IPS-18a (cell line): Measurements from ENCODE around the gene IRF8.
"Not testable (repeated sequence)": the region's sequence is repeated elsewhere in the genome, so short reads cannot be mapped to it uniquely, and the experiment has no call there.

ENCODE experiments used
- H3K27ac ChIP-seq: one replicate; pipeline ENCODE4 v1.5.1; 2013; ENCODE audit warnings: low read length
- H3K27me3 ChIP-seq: one replicate; pipeline ENCODE4 v1.6.1; 2013; ENCODE audit warnings: mild to moderate bottlenecking, low read length; ENCODE audit not compliant: control insufficient read depth, insufficient read depth
- H3K36me3 ChIP-seq: one replicate; pipeline ENCODE4 v1.6.1; 2013; ENCODE audit warnings: low read depth, low read length; ENCODE audit not compliant: control insufficient read depth
- H3K4me1 ChIP-seq: one replicate; pipeline ENCODE4 v1.6.1; 2013; ENCODE audit warnings: low read depth, low read length; ENCODE audit not compliant: control insufficient read depth
- H3K4me3 ChIP-seq: one replicate; pipeline ENCODE4 v1.5.1; 2013; ENCODE audit warnings: low read length
- H3K9ac ChIP-seq: one replicate; pipeline ENCODE4 v1.6.1; 2013; ENCODE audit warnings: mild to moderate bottlenecking, low read length, moderate library complexity
- H3K9me3 ChIP-seq: one replicate; pipeline ENCODE4 v1.6.1; 2013; ENCODE audit warnings: low read depth, low read length; ENCODE audit not compliant: control insufficient read depth

IRF8 gene

DNA sequence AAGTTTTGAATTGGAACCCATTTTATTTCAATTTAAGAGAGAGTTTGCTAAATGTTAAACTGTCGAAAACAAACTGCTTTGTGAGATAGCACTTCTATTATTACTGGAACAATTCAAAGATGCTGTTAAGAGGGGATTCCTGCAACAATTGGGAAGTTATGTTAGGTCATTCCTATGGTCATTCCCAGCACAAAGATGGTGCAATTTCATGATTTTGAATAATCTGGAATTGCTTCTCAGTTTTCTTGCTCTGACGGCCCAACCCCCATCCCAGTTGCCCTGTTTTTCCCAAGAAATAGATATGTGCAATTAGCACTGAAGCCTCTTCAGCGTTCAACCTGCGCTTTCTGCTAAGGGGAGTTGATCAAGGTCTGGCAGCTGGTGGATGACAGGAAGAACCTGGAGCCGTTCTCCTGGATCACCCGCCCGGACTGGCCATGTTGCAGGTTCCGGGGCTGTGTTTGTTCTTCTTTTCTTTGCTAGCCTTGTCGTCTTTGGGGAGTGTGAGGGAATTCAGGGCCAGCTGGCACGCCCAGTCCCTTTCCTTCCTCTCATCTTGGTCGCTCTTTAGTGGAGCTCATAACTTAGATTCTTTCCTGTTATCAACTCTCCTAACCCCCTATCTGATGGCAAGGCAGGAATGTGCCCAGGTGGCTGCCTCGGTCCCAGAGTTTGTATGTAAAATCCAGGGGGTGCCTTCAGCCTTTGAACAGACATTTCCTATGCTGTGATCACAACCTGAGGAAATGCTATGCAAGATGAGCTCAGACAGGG lies 29.0 kb upstream of the IRF8 start:
- H3K9me3 ChIP-seq, result no peaks in the 10 kb centered on the region
- no peaks in the 10 kb centered on the region for H3K36me3 ChIP-seq
- no peak overlapping the region for H3K27ac ChIP-seq
- H3K4me3 ChIP-seq, result no peak overlapping the region
- H3K9ac ChIP-seq, result no peak overlapping the region
- H3K4me1 ChIP-seq, result peaks cover 15% of the 10 kb centered on the region
- no peaks in the 10 kb centered on the region for H3K27me3 ChIP-seq

DNA sequence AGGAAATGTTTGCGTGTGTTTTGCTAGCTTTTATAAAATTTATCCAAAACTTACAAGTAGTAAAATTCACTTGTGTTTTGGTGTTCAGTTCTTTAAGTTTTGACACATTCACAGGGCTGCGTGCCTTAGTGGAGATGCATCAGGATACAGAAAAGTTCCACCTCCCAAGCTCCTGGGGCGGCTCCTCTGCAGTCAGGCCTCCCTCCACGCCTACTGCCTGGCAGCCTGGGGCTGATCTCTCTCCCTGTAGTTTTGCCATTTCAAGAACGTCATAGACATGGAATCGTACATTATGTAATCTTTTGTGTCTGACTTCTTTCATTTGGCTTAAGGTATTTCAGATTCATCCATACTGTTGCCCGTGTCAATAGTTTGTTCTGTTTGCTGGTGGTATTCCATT lies 27.2 kb upstream of the IRF8 start:
- H3K9me3 ChIP-seq, result no peaks in the 10 kb centered on the region
- no peak overlapping the region for H3K27ac ChIP-seq
- H3K27me3 ChIP-seq, result no peaks in the 10 kb centered on the region
- no peak overlapping the region for H3K4me3 ChIP-seq
- H3K9ac ChIP-seq, result no peak overlapping the region
- no peaks in the 10 kb centered on the region for H3K36me3 ChIP-seq
- peaks cover 15% of the 10 kb centered on the region for H3K4me1 ChIP-seq

DNA sequence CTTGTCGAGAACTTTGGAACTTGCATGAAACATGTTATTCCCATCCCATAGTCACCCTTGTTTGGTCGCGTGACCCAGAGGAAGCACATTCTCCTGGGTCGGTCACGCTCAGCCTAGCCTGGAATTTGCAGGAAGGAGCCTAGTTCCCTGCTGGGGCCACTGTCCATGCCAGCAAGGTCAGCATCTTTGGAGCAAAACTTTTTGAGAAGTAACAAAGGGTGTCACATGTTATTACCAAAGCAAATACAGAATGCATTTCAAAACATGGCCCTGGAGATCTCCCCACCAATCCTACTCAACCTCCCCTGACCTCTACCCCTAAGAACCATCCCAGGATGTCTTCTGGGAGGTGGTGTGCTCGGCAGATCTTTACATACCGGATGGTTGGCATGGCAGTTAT lies 26.2 kb upstream of the IRF8 start:
- Histone ChIP-seq H3K36me3 (no peaks in the 10 kb centered on the region), H3K27me3 (no peaks in the 10 kb centered on the region), H3K4me1 (peaks cover 15% of the 10 kb centered on the region), H3K9me3 (no peaks in the 10 kb centered on the region), H3K27ac (no peak overlapping the region), H3K9ac (no peak overlapping the region), H3K4me3 (no peak overlapping the region)

DNA sequence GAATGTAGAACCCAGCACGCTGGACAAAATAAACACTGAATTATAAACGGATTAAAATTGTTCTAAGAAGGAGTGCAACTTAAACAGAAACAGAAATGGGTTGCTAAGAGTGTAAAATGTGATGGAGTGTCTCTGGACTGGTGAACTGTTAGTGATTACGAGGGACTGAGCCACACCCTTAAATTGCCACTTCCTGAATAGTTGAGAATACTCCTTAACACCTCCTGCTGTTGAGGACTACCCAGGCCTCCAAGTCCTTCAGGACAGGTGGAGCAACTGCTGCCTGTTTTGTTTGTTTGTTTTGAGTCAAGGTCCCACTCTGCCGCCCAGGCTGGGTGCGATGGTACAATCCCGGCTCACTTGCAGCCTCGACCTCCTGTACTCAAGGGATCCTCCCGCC lies 25.8 kb upstream of the IRF8 start:
- Histone ChIP-seq H3K9ac (no peak overlapping the region), H3K4me1 (peaks cover 15% of the 10 kb centered on the region), H3K27me3 (no peaks in the 10 kb centered on the region), H3K27ac (no peak overlapping the region), H3K9me3 (no peaks in the 10 kb centered on the region), H3K36me3 (no peaks in the 10 kb centered on the region), H3K4me3 (no peak overlapping the region)

DNA sequence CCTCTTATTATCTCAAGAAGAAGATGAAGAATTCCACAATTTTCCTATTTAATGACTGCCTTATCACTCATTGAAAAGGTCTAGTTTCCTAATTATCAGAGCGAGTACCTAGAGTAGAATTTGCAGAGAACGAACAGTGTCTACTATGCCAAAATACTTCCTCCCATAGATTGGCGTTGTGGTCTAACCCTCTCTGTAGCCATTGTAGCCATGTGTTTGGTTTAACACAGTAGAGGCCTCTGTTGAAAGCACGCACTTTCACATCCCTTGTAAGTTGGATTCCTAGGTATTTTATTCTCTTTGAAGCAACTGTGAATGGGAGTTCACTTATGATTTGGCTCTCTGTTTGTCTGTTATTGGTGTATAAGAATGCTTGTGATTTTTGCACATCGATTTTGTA lies 24.9 kb upstream of the IRF8 start:
- not testable (repeated sequence) for H3K36me3 ChIP-seq, H3K9me3 ChIP-seq, H3K4me3 ChIP-seq, H3K9ac ChIP-seq, H3K27ac ChIP-seq, H3K27me3 ChIP-seq
- peaks cover 15% of the 10 kb centered on the region for H3K4me1 ChIP-seq

DNA sequence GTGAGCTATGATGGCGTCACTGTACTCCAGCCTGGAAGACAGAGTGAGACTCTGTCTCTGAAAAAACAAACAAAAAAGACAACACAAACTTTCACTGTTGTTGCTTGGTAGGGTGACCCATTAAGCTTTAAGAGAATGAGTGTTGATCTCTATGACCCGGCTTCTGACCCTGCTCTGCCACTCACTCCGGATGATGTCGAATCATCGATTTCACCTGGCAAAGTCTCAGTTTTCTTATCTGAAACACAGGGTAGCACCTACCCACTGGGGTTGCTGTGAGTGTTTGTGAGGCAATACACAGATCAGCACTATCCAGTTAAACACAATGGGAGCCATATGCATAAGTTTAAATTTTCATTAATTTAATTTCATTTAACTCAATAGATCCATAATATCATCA lies 20.6 kb upstream of the IRF8 start:
- H3K27ac ChIP-seq, result no peak overlapping the region
- H3K27me3 ChIP-seq, result no peaks in the 10 kb centered on the region
- no peaks in the 10 kb centered on the region for H3K9me3 ChIP-seq
- H3K36me3 ChIP-seq, result no peaks in the 10 kb centered on the region
- no peak overlapping the region for H3K9ac ChIP-seq
- no peak overlapping the region for H3K4me3 ChIP-seq
- H3K4me1 ChIP-seq, result no peaks in the 10 kb centered on the region

DNA sequence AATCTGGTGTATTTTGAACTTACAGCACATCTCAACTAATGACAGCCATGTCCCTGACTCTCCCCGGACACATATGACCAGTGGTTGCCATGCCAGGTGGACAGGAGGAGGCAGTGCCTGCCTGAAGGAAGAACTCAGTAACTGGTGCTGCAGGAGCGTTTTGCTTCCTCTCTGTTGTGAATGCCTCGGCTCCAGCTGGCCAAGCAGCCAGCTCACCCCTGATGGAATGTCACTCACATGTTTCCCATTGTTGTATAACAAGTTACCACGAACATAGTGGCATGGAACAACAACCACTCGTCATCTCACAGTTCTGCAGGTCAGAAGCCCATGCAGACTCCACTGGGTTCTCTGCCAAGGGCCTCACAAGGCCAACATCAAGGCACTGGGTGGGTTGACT lies 20.1 kb upstream of the IRF8 start:
- H3K27me3 ChIP-seq, result no peaks in the 10 kb centered on the region
- no peak overlapping the region for H3K9ac ChIP-seq
- H3K27ac ChIP-seq, result no peak overlapping the region
- H3K4me3 ChIP-seq, result no peak overlapping the region
- H3K36me3 ChIP-seq, result no peaks in the 10 kb centered on the region
- H3K4me1 ChIP-seq, result no peaks in the 10 kb centered on the region
- H3K9me3 ChIP-seq, result no peaks in the 10 kb centered on the region

DNA sequence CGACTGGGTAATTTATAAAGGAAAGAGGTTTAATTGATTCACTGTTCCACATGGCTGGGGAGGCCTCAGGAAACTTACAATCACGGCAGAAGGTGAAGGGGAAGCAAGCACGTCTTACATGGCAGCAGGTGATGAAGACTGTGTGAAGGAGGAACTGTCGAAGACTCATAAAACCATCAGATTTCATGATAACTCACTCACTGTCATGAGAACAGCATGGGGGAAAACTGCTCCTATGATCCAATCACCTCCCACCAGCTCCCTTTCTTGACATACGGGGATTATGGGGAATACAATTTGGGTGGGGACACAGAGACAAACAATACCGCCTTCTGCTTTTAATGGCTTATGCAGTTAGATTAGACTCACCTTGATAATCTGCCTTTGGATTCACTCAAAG lies 19.4 kb upstream of the IRF8 start:
- Histone ChIP-seq H3K9ac (no peak overlapping the region), H3K27ac (no peak overlapping the region), H3K36me3 (no peaks in the 10 kb centered on the region), H3K4me1 (no peaks in the 10 kb centered on the region), H3K4me3 (no peak overlapping the region), H3K9me3 (no peaks in the 10 kb centered on the region), H3K27me3 (no peaks in the 10 kb centered on the region)

DNA sequence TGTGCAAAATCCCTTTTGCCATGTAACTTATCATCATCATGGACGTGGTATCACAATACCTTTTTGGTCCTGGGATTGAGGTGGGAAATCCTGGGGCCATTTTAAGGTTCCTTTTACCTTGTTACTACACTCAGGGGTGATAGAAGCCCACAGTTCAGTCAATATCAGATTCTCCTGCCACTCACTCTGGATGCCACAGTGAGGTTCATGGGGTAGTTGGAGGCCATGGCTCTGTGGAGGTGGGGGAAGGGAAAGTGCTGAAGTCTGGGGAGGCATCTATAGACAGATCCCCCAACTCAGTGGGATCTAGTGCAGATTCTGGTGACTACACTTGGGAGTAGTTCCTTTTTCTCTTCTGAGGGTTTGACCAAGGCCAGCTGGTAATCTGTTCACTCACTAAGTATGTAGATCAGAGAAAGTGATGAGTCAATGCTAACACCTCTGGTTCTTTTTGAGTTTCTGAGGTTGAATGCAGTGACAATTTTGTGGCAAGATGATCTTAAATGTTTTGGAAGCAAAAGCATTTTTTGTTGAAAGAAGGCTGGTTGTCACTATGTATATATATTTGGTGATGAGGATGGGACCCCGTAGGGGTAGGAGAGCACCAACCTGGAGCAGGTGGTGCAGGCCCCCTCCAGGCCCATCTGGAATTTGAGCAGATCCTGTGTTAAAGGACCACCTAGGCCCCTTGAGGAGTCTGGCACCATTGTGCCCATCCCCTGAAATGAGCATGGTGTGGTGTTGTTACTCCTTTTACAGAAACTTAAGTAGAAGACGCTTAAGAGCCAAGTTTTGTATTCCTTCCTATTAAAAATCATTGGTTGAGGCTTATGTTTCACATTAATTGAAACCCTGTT lies 18.8 kb upstream of the IRF8 start:
- Histone ChIP-seq H3K4me3 (no peak overlapping the region), H3K9ac (no peak overlapping the region), H3K4me1 (no peaks in the 10 kb centered on the region), H3K27me3 (no peaks in the 10 kb centered on the region), H3K9me3 (no peaks in the 10 kb centered on the region), H3K27ac (no peak overlapping the region), H3K36me3 (no peaks in the 10 kb centered on the region)

DNA sequence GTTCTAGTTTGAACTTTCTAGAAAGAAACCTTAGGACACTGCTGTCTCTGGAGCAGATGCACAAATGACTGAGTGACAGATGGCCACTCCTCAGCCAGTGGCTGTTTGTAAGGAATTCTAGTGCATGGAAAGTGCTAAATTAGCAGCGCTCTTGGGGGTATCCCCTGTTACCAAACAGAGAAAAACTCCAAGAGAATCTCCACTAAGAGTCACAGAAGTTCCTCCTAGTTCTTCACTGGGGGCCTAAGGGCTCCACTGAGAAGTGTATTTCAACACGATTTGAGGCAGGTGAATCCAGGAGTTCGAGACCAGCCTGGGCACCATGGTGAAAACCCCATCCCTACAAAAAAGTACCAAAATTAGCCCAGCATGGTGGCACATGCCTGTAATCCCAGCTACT lies 18.1 kb upstream of the IRF8 start:
- no peak overlapping the region for H3K27ac ChIP-seq
- no peak overlapping the region for H3K4me3 ChIP-seq
- no peaks in the 10 kb centered on the region for H3K36me3 ChIP-seq
- H3K9me3 ChIP-seq, result no peaks in the 10 kb centered on the region
- no peaks in the 10 kb centered on the region for H3K27me3 ChIP-seq
- H3K9ac ChIP-seq, result no peak overlapping the region
- H3K4me1 ChIP-seq, result no peaks in the 10 kb centered on the region

DNA sequence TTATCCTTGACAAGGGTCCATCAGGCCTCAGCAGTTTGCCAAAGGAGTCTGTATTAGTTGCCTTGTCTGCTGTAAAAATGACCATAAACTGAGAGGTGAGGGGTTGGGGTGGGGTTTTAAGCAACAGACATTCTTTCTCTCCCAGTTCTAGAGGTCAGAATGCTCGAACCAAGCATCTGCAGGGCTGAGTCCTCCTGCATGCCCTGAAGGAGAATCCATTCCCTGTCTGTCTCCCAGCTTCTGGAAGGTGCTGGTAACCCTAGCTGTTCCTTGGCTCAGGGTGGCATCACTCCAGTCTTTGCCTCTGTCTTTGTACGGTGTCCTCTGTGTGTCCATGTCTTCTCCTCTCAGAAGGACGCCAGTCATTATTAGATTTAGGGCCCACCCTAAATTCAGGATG lies 17.5 kb upstream of the IRF8 start:
- Histone ChIP-seq H3K9ac (no peak overlapping the region), H3K27ac (no peak overlapping the region), H3K36me3 (no peaks in the 10 kb centered on the region), H3K27me3 (no peaks in the 10 kb centered on the region), H3K4me3 (no peak overlapping the region), H3K4me1 (no peaks in the 10 kb centered on the region), H3K9me3 (no peaks in the 10 kb centered on the region)
